ENCODE data around the gene COBLL1. TPM values are rescaled to one million over a fixed set of nuclear protein-coding genes. Genes with fewer than 3 reads are reported as not detected.

Gene COBLL1
- 7.7 TPM for polyA plus RNA-seq (2013, experiment 1 of 2)
- 7.3 TPM for polyA plus RNA-seq (2013, experiment 2 of 2)

DNA sequence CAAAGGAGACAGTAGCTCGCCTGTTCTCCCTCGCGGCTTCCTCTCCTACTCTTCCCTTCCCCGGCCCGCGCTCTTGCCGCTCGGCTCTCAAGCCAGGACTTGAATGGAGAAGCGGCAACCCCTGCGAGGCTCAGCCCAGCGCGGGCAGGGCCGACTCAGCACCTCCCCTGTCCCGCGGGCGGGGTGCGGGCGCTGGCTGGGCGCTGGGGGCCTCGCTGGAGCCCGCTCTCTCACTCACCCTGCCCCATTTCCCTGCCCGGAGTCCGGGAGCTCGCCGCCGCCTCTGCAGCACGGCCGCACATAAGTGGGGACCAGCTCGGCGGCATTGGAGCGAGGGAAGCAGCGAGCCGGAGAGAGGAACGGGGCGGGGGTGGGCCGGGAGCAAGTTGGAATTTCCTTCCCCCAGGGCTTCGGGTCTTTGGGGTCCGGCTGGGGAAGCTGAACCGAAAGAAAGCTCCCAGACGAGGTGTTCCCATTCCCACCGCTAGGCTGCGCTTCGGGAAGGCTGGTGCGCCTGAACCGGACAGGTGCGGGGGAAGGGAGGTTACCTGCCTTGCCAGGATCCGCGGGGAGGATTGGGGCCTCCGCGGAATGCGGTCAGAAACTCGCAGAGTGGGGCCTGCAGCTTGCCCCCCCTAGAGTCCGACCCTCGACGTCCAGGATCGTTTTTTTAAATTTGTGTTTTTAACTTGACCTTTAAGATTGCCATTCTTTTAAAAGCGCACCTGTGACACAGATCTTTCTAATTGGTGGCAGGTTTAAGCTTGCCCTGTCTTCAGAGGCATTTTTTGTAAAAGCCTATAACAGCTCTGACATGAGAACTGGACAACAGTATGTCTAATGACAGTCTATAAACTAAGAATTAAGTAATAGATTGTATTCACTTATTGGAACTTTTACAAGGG, at the start of gene COBLL1:
Gene COBLL1 (minus strand): TSS at position 105 of the 905 bp plus-strand sequence. CDS start 627 bp downstream, outside the sequence.
- Histone ChIP-seq H3K23ac (ENCODE audit: low read length) (no peak within 1 kb of the TSS), H3K9ac (ENCODE audit: low read length) (peak within 1 kb of the TSS; percentile 72), H3K4me1 (ENCODE audit: control insufficient read depth, low read depth, low read length) (peaks cover 2% of the 10 kb centered on the region), H3K36me3 (ENCODE audit: control insufficient read depth, insufficient read depth, low read length) (no peaks in the 10 kb centered on the region), H2BK120ac (ENCODE audit: low read depth, low read length) (no peak within 1 kb of the TSS), H3K27ac (ENCODE audit: low read depth, low read length) (peak within 1 kb of the TSS; percentile 78), H3K4me2 (ENCODE audit: low read length) (peak within 1 kb of the TSS; percentile 85), H3K79me2 (ENCODE audit: control insufficient read depth, insufficient read depth, low read length) (no peaks in the 10 kb centered on the region), H3K4me3 (ENCODE audit: low read length) (peak within 1 kb of the TSS; percentile 74), H3K4ac (ENCODE audit: low read depth, low read length) (peak within 1 kb of the TSS; percentile 8), H2BK5ac (ENCODE audit: low read length) (no peak within 1 kb of the TSS), H2BK15ac (replicated peaks; ENCODE audit: low read depth) (no peak within 1 kb of the TSS), H3K18ac (ENCODE audit: low read length) (peak within 1 kb of the TSS; percentile 75), H4K8ac (ENCODE audit: low read depth, low read length) (no peak within 1 kb of the TSS), H3K79me1 (ENCODE audit: low read length) (no peaks in the 10 kb centered on the region), H3K27me3 (ENCODE audit: insufficient read depth, low read length, poor library complexity) (no peaks in the 10 kb centered on the region), H4K5ac (ENCODE audit: low read length) (no peak within 1 kb of the TSS), H2AK5ac (ENCODE audit: low read length) (no peak within 1 kb of the TSS), H3K56ac (ENCODE audit: low read length) (peak within 1 kb of the TSS; percentile 81)
- no CpG with 5 or more reads among the region's 57 CpGs for WGBS (ENCODE audit: extremely low coverage, insufficient coverage, low lambda C conversion rate)
- DNase-seq = peak; percentile 93

DNA sequence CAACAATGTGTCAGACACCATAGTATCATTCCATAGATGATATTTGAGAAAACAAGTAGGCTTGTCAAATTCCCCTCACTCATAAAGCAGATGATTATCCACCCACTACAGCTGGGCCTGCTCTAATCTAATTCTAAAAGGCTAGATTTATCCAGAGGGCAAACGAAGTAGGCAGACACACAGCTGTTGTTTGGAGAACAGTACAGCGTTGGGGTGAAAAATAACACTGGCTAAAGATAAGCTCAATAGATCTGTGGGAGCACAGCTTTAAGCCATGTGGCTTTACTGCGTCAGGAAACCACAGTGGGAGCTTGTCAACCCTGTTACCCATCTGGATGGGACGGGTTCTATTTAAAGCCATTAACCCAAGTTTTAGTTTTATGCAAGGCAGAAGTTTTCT, 48.9 kb upstream of the COBLL1 start:
- H2AK5ac ChIP-seq (ENCODE audit: low read length) = no peak overlapping the region
- no peaks in the 10 kb centered on the region for H3K79me2 ChIP-seq (ENCODE audit: control insufficient read depth, insufficient read depth, low read length)
- H2BK120ac ChIP-seq (ENCODE audit: low read depth, low read length) = no peak overlapping the region
- no peak overlapping the region for H3K23ac ChIP-seq (ENCODE audit: low read length)
- H3K9ac ChIP-seq (ENCODE audit: low read length) = no peak overlapping the region
- no peak overlapping the region for H3K4me2 ChIP-seq (ENCODE audit: low read length)
- H3K27ac ChIP-seq (ENCODE audit: low read depth, low read length) = no peak overlapping the region
- H3K79me1 ChIP-seq (ENCODE audit: low read length) = no peaks in the 10 kb centered on the region
- H2BK5ac ChIP-seq (ENCODE audit: low read length) = no peak overlapping the region
- no peaks in the 10 kb centered on the region for H3K27me3 ChIP-seq (ENCODE audit: insufficient read depth, low read length, poor library complexity)
- no peak overlapping the region for H4K5ac ChIP-seq (ENCODE audit: low read length)
- H2BK15ac ChIP-seq (replicated peaks; ENCODE audit: low read depth) = no peak overlapping the region
- no CpG with 5 or more reads among the region's 4 CpGs for WGBS (ENCODE audit: extremely low coverage, insufficient coverage, low lambda C conversion rate)
- no peak overlapping the region for H4K8ac ChIP-seq (ENCODE audit: low read depth, low read length)
- no peak overlapping the region for H3K56ac ChIP-seq (ENCODE audit: low read length)
- no peak overlapping the region for H3K18ac ChIP-seq (ENCODE audit: low read length)
- H3K4ac ChIP-seq (ENCODE audit: low read depth, low read length) = no peak overlapping the region
- no peak for DNase-seq
- H3K36me3 ChIP-seq (ENCODE audit: control insufficient read depth, insufficient read depth, low read length) = no peaks in the 10 kb centered on the region
- no peak overlapping the region for H3K4me3 ChIP-seq (ENCODE audit: low read length)
- no peaks in the 10 kb centered on the region for H3K4me1 ChIP-seq (ENCODE audit: control insufficient read depth, low read depth, low read length)

GRCh38 chr2:164888592-164888991, 47.0 kb upstream of the COBLL1 start:
- H3K9ac ChIP-seq (ENCODE audit: low read length) = no peak overlapping the region
- DNase-seq = no peak
- no peak overlapping the region for H4K5ac ChIP-seq (ENCODE audit: low read length)
- H2BK5ac ChIP-seq (ENCODE audit: low read length) = no peak overlapping the region
- no peak overlapping the region for H2BK120ac ChIP-seq (ENCODE audit: low read depth, low read length)
- no peak overlapping the region for H2AK5ac ChIP-seq (ENCODE audit: low read length)
- H2BK15ac ChIP-seq (replicated peaks; ENCODE audit: low read depth) = no peak overlapping the region
- H3K36me3 ChIP-seq (ENCODE audit: control insufficient read depth, insufficient read depth, low read length) = no peaks in the 10 kb centered on the region
- H3K18ac ChIP-seq (ENCODE audit: low read length) = no peak overlapping the region
- no peaks in the 10 kb centered on the region for H3K79me1 ChIP-seq (ENCODE audit: low read length)
- no peak overlapping the region for H3K4me3 ChIP-seq (ENCODE audit: low read length)
- H3K4me1 ChIP-seq (ENCODE audit: control insufficient read depth, low read depth, low read length) = no peaks in the 10 kb centered on the region
- no peak overlapping the region for H4K8ac ChIP-seq (ENCODE audit: low read depth, low read length)
- H3K27ac ChIP-seq (ENCODE audit: low read depth, low read length) = no peak overlapping the region
- H3K4ac ChIP-seq (ENCODE audit: low read depth, low read length) = no peak overlapping the region
- WGBS (ENCODE audit: extremely low coverage, insufficient coverage, low lambda C conversion rate) = no CpG with 5 or more reads among the region's 3 CpGs
- H3K4me2 ChIP-seq (ENCODE audit: low read length) = no peak overlapping the region
- H3K56ac ChIP-seq (ENCODE audit: low read length) = no peak overlapping the region
- H3K79me2 ChIP-seq (ENCODE audit: control insufficient read depth, insufficient read depth, low read length) = no peaks in the 10 kb centered on the region
- H3K23ac ChIP-seq (ENCODE audit: low read length) = no peak overlapping the region
- H3K27me3 ChIP-seq (ENCODE audit: insufficient read depth, low read length, poor library complexity) = no peaks in the 10 kb centered on the region

DNA sequence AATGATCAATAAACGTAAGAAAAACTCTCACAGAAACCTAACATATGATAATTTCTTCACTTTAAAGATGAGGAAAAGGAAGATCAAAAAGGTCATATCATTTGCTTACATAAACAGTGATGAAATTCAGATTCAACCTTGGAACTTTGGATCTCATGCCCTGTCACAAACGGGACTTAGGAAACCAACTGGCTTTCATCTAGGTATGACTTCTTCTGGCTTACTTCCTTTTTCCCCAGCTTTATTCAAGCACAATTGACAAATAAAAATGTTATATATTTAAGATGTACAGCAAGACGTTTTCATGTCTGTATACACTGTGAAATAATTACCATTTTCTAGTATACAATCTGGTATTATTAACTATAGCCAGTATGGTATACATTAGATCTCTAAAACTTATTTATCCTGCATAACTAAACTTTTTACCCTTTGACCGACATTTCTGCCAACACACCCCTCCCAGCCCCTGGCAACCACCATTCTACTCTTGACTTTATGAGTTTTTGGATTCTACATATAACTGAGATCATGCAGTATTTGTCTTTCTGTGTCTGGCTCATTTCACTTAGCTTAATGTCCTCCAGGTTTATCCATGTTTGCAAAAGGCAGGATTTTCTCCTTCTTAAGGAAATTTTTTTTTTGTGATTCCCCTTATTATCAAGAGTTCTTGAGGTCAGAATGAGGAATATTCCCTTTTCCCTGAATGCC, 46.0 kb upstream of the COBLL1 start:
- DNase-seq = no peak
- H3K4me3 ChIP-seq (ENCODE audit: low read length) = no peak overlapping the region
- no peak overlapping the region for H3K23ac ChIP-seq (ENCODE audit: low read length)
- no peaks in the 10 kb centered on the region for H3K79me1 ChIP-seq (ENCODE audit: low read length)
- no peaks in the 10 kb centered on the region for H3K4me1 ChIP-seq (ENCODE audit: control insufficient read depth, low read depth, low read length)
- WGBS (ENCODE audit: extremely low coverage, insufficient coverage, low lambda C conversion rate) = no CpG with 5 or more reads among the region's 4 CpGs
- H2BK15ac ChIP-seq (replicated peaks; ENCODE audit: low read depth) = no peak overlapping the region
- H3K9ac ChIP-seq (ENCODE audit: low read length) = no peak overlapping the region
- no peak overlapping the region for H2BK120ac ChIP-seq (ENCODE audit: low read depth, low read length)
- no peak overlapping the region for H3K4ac ChIP-seq (ENCODE audit: low read depth, low read length)
- no peak overlapping the region for H3K18ac ChIP-seq (ENCODE audit: low read length)
- H3K36me3 ChIP-seq (ENCODE audit: control insufficient read depth, insufficient read depth, low read length) = no peaks in the 10 kb centered on the region
- no peaks in the 10 kb centered on the region for H3K79me2 ChIP-seq (ENCODE audit: control insufficient read depth, insufficient read depth, low read length)
- H3K4me2 ChIP-seq (ENCODE audit: low read length) = no peak overlapping the region
- no peak overlapping the region for H2AK5ac ChIP-seq (ENCODE audit: low read length)
- H3K27ac ChIP-seq (ENCODE audit: low read depth, low read length) = no peak overlapping the region
- no peaks in the 10 kb centered on the region for H3K27me3 ChIP-seq (ENCODE audit: insufficient read depth, low read length, poor library complexity)
- H3K56ac ChIP-seq (ENCODE audit: low read length) = no peak overlapping the region
- no peak overlapping the region for H2BK5ac ChIP-seq (ENCODE audit: low read length)
- no peak overlapping the region for H4K5ac ChIP-seq (ENCODE audit: low read length)
- no peak overlapping the region for H4K8ac ChIP-seq (ENCODE audit: low read depth, low read length)

- H3K36me3 ChIP-seq (ENCODE audit: control insufficient read depth, insufficient read depth, low read length) = no peaks in the 10 kb centered on the region
- no peak overlapping the region for H3K4me3 ChIP-seq (ENCODE audit: low read length)
- no peak for DNase-seq
- no peak overlapping the region for H3K4me2 ChIP-seq (ENCODE audit: low read length)
- no peaks in the 10 kb centered on the region for H3K79me2 ChIP-seq (ENCODE audit: control insufficient read depth, insufficient read depth, low read length)
- H2BK120ac ChIP-seq (ENCODE audit: low read depth, low read length) = no peak overlapping the region
- H3K4me1 ChIP-seq (ENCODE audit: control insufficient read depth, low read depth, low read length) = no peaks in the 10 kb centered on the region
- H3K9ac ChIP-seq (ENCODE audit: low read length) = no peak overlapping the region
- H3K23ac ChIP-seq (ENCODE audit: low read length) = no peak overlapping the region
- H3K4ac ChIP-seq (ENCODE audit: low read depth, low read length) = no peak overlapping the region
- no peak overlapping the region for H2AK5ac ChIP-seq (ENCODE audit: low read length)
- no peak overlapping the region for H3K27ac ChIP-seq (ENCODE audit: low read depth, low read length)
- H4K5ac ChIP-seq (ENCODE audit: low read length) = no peak overlapping the region
- no peak overlapping the region for H2BK15ac ChIP-seq (replicated peaks; ENCODE audit: low read depth)
- no peak overlapping the region for H4K8ac ChIP-seq (ENCODE audit: low read depth, low read length)
- WGBS (ENCODE audit: extremely low coverage, insufficient coverage, low lambda C conversion rate) = no CpG with 5 or more reads among the region's 9 CpGs
- no peak overlapping the region for H3K56ac ChIP-seq (ENCODE audit: low read length)
- no peaks in the 10 kb centered on the region for H3K27me3 ChIP-seq (ENCODE audit: insufficient read depth, low read length, poor library complexity)
- no peaks in the 10 kb centered on the region for H3K79me1 ChIP-seq (ENCODE audit: low read length)
- H2BK5ac ChIP-seq (ENCODE audit: low read length) = no peak overlapping the region
- H3K18ac ChIP-seq (ENCODE audit: low read length) = no peak overlapping the region
Measured at GRCh38 chr2:164882276-164882675, 40.7 kb upstream of the COBLL1 start.
